HG03457 (cell line): ENCODE data around the gene GPLD1.

Source experiments
- ATAC-seq: cut with Tn5 transposase; IDR thresholded peaks from one replicate; pipeline ENCODE4 v1.9.1; 2021; ENCODE audit warnings: moderate number of reproducible peaks; ENCODE audit not compliant: unreplicated experiment

GPLD1 gene

GRCh38 chr6:24501914-24502313 is 12.5 kb upstream of the GPLD1 start:
- ATAC-seq: no peak

GRCh38 chr6:24501374-24501773 is 12.0 kb upstream of the GPLD1 start:
- ATAC-seq: no peak

GRCh38 chr6:24500683-24501082 is 11.3 kb upstream of the GPLD1 start:
- no peak for ATAC-seq

DNA sequence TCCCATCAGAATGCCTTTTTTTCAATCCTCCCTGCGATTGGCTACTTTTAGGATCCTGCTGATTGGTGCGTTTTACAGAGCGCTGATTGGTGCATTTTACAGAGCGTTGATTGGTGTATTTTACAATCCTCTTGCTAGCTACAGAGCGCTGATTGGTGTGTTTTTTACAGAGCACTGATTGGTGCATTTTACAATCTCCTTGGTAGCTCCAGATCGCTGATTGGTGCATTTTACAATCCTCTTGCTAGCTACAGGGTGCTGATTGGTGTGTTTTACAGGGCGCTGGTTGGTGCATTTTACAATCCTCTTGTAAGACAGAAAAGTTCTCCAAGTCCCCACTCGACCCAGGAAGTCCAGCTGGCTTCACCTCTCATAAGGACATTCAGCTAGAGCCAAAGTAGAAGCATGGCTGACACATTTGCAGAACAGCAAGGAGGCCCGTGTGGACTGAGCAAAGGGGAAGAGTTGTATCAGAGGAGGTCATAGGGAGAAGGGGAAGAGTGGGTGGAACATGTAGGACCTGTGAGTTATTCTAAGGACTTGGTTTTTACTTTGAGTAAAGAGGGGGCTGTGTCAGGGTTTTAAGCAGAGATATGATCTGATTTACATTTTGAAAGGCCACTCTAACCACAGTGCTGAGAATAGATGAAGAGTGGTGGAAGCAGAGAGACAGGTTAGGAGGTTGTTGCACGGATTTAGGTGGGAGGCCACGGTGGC is 8.0 kb upstream of the GPLD1 start:
- no peak for ATAC-seq

DNA sequence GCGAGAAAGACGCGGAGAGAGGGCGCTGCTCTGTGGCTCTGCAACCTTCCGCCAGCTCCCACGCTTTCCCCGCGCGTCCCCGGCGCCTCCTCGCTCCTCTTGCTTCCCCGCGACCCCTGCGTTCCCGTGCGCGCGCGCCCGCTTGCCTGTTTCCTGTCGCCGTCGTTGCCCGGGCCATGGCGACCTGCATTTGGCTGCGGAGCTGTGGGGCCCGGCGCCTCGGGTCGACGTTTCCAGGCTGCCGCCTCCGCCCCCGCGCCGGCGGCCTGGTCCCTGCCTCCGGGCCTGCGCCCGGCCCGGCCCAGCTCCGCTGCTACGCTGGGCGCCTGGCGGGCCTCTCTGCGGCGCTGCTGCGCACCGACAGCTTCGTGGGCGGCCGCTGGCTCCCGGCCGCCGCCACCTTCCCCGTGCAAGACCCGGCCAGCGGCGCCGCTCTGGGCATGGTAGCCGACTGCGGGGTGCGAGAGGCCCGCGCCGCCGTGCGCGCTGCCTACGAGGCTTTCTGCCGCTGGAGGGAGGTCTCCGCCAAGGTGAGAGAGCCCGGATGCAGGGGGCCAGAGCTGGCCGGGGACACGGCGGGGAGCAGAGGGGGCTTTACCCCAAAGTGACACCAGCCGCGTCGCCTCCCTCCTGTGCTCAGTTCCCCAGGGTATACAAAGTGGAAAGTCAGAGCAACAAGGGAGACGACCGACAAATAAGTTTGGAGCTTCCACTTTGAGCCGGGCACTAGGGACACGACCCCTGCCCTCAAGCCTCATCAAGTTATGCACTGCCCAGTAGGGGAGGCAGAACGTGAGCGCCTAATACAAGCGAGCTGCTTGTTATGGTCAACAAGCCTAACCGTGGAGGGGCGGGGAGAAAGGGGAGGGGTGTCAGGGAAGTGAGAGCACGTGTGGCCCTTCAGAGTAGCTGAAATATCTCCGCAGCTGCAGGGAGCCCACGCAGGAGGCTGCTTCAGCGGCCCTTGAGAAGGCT is 5.7 kb upstream of the GPLD1 start, which contains the start of gene ALDH5A1:
Gene ALDH5A1, plus strand, starts transcription at position 149 of the 975 bp plus-strand sequence. Its CDS starts 28 bp downstream, at position 177.
- peak; percentile 68 for ATAC-seq

GRCh38 chr6:24493945-24494820 is 4.8 kb upstream of the GPLD1 start:
- ATAC-seq: peak; percentile 7

GRCh38 chr6:24492475-24492874 is 3.1 kb upstream of the GPLD1 start:
- ATAC-seq: no peak

DNA sequence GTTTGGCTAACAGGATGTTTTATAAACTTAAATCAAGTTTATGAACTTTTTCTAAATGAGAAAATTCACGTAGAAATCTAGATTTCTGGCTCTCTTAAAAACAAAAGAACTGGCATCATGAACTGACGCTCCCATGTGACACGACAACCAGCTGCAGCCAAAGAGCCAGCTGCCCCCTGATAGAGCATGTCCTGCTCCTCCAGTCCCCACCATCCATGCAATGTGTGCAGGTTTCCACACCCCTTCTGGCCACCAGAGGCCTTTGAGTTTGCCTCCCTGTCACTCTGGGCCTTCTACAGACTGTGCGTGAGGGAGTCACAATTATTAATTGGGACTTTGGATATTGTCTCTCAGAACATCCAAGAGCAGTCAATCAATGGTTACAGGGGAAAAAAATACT is 1.6 kb upstream of the GPLD1 start:
- no peak for ATAC-seq

- ATAC-seq: no peak
Observed at GRCh38 chr6:24489881-24490280, 503 bp upstream of the GPLD1 start.

DNA sequence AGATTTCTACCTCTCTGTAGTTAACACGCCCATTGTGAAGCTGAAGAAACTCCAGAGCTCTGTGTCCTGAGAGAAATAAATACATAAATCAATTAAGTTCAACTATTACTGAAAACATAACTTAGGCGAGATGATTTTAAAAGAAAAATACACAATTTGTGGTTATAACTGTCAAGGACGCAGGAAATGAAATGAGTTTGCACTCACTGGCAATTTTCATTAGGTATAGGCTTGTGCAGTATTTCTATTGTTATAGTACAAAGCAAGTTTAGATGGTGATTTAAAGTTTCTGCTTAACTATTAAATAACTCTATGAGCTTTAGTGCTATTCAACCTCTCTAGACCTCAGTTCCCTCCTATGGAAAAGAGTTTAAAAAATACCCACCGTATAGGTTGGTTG is 3.3 kb downstream of the GPLD1 start:
- ATAC-seq: no peak

GRCh38 chr6:24484657-24485323 is 4.6 kb downstream of the GPLD1 start:
- ATAC-seq: no peak

GRCh38 chr6:24481449-24481848 is 7.9 kb downstream of the GPLD1 start:
- ATAC-seq: no peak

DNA sequence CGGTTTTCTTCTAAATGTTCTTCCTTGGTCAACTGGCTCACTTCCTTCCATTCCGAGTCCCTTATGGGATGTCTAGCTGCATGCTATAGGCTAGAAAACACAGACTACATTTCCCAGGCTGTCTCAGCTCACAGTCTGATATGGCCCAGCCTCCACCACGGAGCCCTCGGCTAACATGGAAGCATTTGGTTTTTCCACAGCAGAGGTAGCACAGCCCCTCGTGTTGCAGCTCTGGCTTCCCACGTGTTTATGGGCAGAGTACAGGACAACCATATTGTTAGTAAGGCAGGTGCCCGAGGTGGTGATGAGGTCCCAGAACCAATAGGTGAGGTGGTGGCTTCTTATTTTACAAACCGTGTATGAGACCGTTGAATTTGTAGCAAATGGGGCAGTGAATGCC is 8.7 kb downstream of the GPLD1 start:
- ATAC-seq: no peak

DNA sequence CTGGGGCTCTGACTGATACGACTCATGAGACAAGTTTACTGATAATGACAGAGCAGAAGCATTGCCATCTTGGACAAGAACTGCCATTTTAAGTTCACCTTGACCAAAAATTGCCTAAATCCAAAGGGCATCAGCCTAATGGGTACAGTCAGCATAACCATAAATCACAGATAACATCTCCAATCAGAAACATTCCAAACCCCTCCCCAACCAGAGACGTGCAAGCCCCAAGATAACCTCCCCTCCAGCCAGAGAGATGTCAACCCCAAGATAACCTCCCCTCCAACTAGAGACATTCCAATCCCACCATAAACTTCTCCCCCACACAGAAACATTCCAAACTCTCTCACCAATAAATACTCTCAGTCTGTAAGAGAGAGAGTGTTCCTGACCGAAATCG is 10.5 kb downstream of the GPLD1 start:
- no peak for ATAC-seq

- ATAC-seq: no peak
Observed at GRCh38 chr6:24477070-24477469, 12.3 kb downstream of the GPLD1 start.

- no peak for ATAC-seq
Observed at GRCh38 chr6:24476631-24477030, 12.7 kb downstream of the GPLD1 start.

DNA sequence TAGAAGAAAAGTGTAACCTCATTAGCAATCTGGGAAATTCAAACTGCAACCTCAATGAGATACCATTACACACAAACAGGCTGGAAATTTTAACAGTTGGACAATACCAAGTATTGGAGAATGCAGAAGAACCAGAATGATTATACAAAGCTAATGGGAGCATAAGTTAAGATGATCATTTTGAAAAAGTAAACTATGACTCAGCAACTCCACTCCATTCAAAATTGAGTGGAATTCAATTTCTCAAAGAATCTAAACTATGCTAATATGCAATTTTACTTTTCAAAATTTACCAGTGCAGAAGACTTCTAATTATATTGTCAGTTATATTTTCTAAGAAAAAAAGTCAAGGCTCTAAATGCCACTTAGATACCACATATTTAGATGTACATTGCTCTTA is 17.2 kb downstream of the GPLD1 start:
- no peak for ATAC-seq

- ATAC-seq: no peak
Observed at GRCh38 chr6:24469811-24470210, 19.6 kb downstream of the GPLD1 start.

- ATAC-seq: no peak
Observed at GRCh38 chr6:24464253-24465038, 24.9 kb downstream of the GPLD1 start.

GRCh38 chr6:24460966-24461365 is 28.4 kb downstream of the GPLD1 start:
- no peak for ATAC-seq
